T-helper 22 cell (primary cell): ENCODE measurements around the gene PTBP2.

Experiments used
- DNase-seq: peaks from one replicate; pipeline ENCODE4 v3.0.0-alpha.2; 2020; ENCODE audit warnings: low read depth

PTBP2 gene

DNA sequence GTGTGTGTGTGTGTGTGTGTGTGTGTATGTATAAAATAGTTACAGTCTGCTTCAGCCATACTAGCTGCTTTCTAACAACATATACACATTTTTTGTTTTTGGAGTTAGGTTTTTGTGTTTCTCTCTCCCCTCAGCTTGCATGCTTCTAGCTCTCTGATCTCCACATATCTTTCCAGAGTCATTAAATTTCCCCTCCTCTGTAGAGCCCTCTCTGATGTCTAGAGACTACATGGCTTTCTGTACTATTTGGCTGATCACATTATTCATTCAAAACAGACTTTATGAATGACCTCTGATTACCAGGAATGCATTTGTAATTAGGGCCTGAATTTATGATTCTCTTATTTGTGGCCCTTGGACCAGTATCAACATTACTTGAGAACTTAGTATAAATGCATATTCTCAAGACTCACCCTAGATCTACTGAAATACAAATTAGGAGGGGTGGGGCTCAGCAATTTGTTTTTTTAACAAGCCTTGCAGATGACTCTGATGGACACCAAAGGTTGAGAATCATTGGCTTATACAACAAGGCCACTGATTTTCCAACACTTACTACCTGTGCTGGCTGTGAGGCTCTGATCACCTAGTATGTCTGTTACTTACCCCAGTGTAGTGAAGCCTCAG is 104.5 kb downstream of the PTBP2 start:
- no peak for DNase-seq

DNA sequence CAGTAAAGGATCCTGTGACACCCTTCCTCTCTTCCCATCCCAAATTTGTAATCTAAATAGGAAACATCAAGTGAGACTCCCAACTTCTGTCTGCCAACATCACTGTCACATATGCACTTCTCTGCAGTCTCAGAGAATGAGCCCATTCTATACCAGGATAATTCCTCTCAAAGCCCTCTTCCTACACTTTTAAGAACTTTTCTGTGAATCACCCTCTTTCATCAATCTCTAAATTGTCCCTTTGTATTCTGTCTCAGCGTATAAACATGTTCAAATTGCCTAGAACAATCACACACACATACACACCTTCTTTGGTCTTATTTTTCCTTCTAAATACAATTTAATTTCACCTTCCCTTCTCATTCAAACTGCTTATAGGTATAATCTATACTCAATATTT is 111.8 kb downstream of the PTBP2 start:
- no peak for DNase-seq

DNA sequence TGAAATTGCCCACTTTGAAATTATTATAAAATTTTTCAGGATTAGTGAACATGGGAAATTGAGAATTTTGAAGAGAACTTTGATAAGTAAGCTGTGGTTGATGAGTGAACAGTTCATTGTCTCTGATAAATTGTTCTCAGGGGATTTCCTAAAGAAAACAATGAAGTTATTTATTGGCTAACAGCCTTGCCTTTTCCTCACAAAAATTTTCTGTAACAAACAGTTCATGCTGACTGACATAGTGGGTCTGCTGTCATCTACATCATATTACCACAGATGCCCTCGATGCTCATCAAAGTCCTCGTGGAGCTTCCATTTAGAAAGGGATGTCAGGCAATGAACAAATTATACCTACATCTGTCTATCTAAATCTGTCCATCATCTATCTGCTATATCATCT is 113.4 kb downstream of the PTBP2 start:
- no peak for DNase-seq

DNA sequence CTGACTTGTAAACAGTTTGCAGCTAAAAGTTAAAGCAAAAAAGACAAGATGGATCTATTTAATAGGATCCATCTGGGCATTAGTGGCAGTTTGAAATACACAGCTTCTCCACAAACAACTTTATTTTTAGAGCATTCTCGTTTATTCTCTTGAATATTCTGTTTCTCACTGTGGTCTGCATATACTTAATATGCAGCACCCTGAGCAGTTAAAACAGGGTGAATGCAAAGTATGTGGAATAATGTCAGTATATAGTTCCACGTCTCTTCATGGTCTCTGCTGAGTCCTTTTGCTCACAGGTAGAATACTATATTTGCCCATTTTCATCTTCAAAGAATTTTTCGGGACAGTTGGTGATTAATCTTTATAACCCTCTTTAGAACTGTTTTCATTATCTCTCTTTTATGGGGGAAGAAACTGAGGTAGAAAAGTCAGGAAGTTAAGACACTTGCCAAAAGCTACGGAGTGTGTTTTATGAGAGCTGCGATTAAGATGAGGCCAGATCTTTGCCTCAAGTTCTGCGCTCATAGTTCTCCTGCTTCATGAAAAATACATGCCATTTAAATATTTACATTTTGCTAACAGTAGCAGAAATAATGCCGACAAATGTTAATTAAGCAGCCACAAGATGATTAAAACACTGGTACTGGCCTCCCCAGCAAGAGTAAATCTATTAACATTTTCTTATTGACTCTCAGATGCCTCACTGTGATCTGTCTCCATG is 115.6 kb downstream of the PTBP2 start:
- no peak for DNase-seq

DNA sequence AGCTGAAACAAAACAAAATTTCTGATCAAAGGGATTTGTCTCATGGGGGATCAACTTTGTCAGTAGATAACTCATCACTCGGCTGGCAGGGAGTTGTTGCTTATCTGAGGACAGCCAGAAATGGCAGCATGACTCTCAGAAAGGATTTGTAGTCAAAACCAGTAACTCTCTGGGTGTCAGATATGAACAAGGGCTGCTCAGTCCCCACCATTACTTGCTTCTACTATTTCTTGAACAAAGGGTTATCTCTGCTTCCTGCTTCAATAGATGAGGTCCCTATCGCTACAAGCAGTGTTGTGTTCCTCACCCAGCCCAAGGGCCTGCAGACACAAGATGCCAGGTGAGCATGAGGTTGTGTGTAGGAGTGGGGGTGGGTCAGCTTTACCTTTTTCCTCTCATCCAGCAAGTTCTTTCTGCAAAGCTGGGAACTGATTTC is 116.2 kb downstream of the PTBP2 start:
- DNase-seq, result no peak

DNA sequence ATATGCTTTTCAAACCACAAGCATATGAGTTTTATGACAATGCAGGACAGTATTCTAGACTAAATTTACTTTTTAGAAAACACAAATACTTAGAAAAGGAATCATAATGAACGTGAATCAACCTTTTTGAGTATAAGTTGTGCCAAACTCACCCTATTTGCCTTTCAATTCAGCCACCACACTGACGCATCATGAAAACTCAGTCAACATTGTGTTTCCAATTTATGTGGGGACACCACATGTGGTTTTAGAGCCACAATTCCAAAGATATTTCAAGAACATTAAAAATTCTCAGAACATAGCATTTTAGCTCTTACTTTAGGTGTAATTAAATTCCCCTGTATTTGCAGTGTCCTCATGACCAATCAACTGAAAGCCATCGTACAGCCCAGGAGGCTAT is 118.8 kb downstream of the PTBP2 start:
- no peak for DNase-seq

DNA sequence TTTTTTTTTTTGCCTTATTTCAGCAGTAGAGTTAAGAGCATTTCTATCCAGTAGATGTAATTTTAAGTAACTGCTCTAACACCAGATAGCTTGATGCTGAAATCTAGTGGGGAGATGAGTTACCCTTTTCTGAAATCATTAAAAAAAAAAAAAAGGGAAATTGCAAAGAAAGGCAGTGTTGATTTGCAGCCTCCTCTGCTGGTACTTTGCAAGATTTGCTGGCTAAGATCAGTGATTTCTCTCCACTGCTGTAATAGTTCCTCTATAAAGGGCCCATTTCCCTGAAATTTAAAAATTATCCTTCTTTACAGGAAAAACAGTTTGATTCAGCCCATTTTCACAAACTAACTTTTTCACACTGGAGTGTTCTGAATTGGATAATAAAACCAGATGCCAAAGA is 120.6 kb downstream of the PTBP2 start:
- DNase-seq, result no peak

DNA sequence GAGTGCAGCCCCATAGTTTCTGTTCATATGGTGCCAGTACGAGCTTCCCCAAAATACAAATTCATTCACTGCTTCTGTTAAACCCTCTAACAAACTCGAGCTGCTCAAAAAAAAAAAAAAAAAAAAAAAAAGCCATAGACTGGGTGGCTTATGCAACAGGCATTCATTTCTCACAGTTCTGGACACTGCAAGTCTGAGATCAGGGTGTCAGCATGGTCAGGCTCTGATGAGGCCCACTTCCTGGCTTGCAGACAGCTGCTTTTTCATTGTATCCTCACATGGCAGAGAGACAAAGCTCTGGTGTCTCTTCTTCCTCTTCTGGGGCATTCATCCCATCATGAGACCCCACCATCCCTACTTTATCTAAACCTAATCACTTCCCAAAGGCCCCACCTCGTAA is 121.6 kb downstream of the PTBP2 start:
- no peak for DNase-seq

DNA sequence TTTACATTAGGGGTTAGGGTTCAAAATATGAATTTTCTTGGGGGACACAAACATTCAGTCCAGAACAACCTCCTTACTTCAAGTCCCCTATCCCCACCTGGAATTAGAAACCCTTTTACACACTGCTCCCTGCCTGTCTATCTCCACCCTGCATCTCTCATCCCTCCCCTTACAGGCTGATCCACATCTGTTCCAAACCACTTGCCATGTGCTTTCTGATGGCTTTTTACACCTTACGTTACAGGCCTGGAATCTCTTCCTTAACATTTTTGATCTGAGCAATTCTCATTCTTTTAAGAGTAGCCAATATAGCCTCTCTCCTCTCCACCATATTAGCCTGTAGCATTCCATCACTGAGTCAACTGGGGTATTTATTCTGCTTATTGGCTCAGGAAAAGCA is 122.0 kb downstream of the PTBP2 start:
- no peak for DNase-seq

DNA sequence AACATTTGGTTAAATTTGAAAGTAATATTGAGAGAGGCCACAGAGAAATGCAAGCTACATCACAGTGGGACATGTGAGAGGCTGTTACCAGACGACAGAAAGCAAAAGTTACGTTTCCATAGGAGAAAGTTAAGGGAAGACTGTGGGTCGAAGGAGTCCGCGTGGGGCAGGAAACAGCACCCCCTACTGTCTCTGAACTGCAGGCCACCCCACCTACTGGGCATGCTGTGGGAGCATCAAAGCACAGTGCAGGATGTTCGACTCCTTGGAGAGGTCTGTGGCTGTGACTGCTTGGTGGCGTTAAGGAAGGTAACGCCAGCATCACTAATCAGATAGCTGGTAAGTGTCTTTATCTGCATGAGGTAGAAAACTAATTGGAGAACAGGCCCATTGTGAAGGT is 123.9 kb downstream of the PTBP2 start:
- no peak for DNase-seq

DNA sequence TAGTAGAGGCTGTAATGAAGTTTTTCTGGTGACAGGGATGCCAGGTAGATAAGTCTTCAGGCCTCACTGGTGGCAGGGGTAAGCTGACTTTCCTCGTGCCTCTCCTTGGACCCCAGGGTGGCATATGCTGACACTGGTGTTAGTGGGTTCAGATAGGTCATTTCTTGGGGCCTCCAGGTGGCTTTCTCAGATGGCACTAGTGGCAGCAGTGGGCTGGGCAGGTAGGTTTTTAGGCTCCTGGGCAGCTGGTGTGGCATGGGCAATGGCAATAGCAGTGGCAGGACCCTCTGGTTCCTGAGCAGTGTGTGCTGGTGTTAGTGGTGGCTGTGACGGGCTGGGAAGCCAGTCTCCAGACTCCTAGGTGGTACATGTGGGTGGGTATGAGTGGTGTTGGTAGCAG is 140.3 kb downstream of the PTBP2 start:
- DNase-seq, result no peak

DNA sequence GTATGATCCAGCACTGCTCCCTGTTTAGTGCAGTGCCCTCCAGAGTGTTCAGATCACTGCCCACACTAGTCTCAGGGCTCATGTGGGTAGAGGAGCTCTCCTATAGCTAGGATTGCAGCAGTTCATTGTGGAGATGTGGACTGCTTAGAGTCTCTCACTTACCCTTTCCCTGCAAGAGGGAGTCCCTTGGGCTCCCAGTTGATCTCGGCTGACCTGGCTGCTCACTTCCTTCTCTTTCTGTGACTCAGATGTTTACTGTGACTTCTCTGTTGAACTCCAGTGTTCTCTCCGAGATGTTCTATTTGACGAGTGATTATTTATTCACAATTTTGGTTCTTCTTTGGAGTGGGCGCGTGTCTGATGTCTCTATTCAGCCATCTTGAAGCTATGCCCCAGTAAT is 141.9 kb downstream of the PTBP2 start:
- DNase-seq, result no peak
